DMS 273 (cell line): ENCODE measurements around the gene STRN.
"Not testable (repeated sequence)": the region's sequence is repeated elsewhere in the genome, so short reads cannot be mapped to it uniquely, and the experiment has no call there.

Source experiments
- DNase-seq: peaks from one replicate; lab custom pipeline; 2025; ENCODE audit not compliant: unreplicated experiment; lab: John Stamatoyannopoulos, UW

STRN gene

DNA sequence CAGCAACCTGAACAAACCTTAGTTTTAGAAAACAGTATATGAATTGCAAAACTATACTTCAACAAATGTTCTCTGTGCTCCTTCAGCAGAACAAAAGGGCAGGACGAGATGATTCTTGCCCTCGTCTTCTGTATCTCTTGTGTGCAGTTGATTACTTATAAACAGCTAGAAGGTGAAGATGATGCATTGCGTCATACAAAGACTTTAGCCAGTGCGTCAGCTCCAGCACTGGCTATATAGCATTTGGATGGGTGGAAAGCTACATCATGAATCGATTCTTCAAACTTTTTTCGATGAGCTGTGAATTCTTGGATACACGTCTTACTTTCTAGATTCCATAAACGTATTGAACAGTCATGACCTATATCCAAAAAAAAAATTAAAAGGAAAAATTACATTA, 117.1 kb downstream of the STRN start:
- no peak for DNase-seq

DNA sequence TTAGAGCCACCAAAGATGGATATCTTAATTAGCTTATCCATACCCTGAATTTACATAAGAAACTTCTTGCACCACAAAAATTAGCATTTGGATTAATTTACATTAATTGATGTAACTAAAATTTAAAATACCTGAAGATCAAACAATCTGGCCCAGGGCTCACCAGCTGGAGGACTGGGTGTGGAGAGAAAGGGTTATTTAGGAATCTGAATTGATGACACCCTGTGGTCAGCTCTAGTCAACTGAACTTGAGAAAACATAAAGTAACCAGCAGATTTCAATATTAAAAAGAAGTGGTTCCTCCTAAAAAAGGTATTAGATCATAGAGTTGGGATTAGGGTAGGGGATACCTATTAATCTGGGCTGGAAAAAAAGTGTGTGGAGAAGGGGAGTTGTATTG, 122.5 kb downstream of the STRN start:
- no peak for DNase-seq

DNA sequence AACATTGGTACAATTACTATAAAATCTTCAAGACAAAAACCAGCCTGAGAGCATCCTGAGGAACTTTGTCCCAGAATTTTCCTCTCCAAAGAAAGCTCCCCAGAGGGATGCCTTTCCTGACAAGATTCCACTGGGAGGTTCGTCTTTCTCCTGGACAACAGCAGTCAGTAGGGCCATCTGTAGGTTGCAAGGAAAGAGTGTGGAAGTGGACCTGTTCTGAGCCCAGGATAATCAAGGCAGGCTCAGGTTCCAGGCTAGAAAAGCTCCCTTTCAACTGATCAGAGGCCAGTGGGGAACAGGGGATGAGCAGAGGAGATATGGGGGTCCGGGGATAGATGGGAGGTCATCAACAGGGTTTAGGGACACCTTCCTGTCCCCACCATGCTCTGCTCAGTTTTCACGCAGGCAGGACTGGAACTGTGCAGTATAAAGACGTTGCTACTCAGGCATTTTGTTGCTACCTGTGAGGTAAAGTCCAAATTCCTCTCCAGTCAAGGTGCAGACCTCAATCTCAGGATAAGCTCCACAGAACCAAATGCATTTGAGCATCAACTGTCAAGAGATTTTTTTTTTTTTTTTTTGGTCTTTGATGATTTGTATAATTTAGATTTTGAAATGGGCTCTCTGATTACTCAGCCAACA, 126.2 kb downstream of the STRN start:
- no peak for DNase-seq

DNA sequence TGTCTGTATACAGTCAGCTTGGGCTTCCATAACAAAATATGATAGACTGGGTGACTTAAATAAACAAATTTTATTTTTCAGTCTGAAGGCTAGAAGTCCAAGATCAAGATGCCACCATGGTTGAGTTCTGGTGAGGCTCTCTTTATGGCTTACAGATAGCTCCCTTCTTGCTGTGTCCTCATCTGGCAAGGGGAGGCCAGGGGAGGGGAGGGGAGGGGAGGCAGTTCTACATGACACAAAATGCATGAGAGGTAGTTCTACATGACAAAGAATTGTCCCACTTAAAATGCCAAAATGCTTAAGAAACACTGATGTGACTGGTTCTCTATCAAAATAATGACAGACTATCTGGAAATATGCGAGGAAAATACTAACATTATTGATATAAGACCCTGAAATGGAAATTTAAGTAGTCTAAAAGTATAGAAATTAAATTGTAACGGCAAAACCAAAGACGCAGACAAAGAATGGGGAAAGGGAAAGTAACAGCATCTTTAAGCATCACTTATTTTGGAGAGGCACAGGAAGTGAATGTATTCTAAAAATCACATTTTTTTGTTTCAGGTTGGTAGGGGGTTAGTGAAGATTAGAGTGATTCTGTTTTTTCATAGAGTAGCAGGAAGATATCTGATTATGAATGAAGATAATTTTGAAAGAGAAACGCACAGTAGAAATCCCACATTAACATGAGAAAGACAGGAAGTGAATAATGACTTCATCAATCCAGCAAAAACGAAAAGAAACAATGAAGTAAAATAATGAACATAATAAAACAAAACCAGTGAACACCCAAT, 131.4 kb downstream of the STRN start:
- DNase-seq = no peak

DNA sequence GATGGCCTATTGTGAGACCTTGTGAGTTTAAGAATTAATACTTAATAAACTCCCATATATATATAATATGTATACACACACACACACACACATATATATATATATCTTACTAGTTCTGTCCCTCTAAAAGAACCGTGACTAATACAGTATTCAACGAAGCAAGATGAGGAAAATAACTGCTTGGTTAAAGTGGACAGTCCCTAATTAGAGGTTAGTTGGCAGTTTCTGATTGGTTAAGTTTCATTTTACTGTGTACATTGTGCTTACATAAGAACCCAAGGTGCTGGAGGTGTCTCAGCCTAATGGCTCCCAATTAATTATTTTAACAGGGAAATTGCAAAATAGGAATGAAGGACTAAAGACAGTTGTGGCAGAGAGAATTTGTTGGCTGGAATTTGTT, 132.1 kb downstream of the STRN start:
- DNase-seq = no peak

DNA sequence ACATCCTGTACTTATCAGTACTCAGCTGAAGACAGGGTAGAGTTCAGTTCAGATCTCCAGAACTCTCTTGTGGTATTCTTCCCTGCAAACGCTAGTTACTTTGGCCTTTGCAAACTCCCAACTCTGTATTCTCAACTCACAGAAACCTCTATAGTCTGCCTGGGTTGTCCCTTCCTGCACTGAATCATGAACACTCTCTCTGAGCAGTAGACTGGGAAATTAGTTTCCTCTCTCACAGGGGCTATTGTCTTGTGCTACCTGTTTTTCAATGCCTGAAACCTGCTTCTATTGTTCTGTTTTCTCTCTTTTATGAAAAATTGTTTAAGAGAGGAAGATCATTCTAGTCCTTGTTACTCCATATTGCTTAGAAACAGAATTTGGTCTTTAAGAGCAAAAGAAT, 135.2 kb downstream of the STRN start:
- DNase-seq = no peak

DNA sequence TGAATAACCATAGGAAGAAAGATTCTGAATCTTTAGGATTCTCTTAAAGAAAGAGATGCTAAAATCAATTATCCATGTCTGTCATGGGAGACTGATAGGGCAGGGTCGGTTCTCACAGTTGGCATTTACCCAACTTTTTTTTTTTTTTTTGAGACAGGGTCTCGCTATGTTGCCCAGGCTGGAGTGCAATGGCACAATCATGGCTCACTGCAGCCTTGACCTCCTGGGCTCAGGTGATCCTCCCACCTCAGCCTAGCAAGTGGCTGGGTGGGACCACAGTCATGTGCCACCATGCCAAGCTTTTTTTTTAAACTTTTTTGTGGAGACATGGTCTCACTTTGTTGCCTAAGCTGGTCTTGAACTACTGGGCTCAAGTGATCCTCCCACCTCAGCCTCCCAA, 141.7 kb downstream of the STRN start:
- DNase-seq = not testable (repeated sequence)

DNA sequence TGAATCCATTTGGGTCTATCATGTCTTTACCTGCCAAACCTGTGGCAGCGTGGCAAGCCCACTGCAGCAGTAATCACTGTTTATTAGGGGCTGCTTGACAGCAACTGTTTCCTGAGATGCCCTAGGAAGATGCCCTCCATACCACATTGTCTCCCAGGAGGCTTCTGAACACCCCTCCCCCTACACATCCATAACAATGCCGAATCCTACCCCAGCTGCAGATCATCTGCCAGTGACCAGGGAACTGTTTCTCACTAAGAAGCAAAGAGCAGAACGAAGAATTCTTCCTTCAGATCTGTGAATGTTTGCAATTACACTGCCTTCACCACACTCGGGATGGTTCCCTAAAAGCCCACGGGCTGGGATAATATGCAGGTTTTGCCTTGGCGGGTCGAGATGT, 142.1 kb downstream of the STRN start:
- no peak for DNase-seq

DNA sequence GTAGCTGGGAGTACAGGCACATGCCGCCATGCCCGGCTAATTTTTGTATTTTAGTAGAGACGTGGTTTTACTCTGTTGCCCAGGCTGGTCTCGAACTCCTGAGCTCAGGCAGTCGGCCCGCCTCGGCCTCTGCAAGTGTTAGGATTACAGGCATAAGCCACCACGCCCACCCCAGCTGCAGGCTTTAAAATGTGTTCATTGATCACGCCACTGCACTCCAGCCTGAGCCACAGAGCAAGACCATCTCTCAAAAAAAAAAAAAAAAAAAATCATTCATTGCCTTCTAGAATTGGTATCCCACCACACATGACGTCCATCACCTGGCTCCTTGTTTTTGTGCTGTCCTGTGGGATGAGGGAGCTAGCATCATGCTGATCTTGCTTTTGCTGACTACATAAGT, 142.5 kb downstream of the STRN start:
- DNase-seq = no peak

DNA sequence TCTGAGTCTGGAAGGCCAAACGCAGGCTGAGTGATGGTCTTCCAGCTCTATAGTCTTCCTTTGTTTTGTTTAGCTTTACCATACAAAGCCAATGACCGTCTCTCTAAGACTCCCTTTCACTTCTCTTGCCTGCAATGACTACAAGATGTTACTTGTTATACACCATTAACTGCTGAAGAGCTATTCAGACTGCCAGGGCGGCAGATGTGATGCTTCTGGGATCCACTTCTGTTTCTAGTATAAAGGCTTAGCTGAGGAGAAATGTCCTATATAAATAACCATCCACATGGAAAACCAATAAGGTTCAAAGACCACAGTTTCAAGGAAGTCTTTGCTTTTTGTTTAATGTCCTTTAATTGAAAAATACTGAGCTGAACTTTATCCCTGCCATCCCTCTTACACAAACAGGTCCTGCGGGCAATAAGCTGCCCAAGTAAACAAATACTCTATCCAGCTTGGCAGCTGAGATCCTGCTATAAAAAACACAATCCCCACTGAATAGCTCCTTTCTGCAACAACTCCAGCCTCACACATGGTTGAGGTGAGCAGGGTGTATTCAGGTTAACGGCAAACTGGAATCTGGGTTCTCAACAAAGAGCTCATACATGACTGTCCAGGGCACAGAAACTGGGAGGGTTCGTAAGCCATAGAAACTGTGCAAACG, 145.3 kb downstream of the STRN start:
- DNase-seq = no peak

DNA sequence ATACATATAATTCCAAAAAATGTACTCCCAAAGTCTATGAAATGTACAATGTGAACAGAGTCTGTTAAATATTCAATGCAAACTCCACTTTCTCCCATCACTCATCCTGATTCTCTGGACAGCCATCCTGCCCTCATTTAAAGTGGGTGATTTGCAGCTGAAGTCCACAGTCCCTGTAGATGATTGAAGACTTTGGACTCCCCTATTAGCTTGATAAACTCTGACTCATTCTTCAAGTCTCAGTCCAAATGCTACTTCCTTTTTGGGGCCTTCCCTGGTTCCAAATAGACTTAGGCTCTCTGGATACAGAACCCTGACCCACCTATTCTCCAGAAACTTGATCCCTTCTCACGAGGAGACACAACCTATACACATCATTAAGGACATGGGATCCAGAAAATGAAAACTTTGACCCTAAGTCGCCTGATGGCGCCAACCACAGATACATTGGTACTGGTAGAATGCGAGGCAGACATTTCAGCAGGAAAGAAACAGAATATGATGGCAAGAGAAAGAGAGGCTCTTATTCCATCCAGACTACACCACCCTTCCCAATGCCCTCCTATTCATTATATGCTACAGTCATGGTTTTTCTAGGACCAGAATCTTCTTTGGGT, 147.1 kb downstream of the STRN start:
- DNase-seq = no peak

DNA sequence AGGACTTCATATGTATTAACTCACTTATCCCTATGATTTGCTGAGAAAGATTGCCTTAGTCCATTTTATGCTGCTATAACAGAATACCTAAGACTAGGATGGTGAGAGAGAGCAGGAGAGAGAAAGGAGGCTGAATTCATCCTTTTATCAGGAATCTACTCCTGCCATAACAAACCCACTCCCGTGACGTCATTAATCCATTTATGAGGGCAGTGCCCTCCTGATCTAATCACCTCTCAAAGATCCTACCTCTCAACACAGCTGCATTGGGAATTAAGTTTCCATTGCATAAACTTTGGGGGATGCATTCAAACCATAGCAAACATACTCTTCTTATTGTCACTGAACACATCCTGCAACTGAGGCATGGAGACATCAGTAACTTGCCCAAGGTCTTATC, 147.8 kb downstream of the STRN start:
- DNase-seq = no peak

DNA sequence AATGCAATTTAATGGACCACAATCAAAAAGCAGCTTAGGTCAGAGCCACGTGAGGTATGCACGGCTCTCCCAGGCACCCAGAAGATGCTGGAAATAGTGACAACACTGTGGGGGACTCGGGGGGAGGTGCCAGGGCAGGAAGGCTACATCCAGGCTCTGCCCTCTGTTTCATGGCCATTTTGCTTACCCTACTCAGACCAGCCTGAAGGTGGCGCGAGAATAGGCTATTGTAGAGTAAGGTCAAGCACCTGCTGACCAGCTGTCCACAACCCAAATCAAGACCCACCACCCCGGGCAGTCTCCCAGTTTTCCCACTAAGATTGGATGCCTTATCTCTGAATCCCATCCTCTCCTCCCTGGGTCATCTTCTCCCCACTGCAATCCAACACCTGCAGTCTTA, 154.1 kb downstream of the STRN start:
- DNase-seq = peak; percentile 28

DNA sequence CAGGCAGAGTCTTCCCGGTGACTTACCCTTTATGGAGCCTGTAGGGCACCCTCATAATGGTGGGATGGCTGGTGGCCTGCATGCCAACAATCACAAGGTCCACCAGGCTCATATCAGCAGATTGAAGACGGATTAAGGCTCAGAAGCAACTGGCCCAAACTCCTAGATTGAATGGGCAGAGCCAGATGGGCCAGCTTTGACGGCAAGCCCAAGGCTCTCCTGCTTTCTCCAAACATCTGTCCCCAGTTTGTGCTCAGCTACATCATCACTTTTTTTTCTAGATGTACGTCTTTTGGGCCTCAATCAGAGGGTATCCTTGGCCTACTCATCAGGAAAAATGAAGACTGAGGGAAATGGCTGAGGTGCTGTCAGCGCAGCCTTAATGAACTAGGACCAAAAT, 155.3 kb downstream of the STRN start:
- DNase-seq = peak; percentile 80

DNA sequence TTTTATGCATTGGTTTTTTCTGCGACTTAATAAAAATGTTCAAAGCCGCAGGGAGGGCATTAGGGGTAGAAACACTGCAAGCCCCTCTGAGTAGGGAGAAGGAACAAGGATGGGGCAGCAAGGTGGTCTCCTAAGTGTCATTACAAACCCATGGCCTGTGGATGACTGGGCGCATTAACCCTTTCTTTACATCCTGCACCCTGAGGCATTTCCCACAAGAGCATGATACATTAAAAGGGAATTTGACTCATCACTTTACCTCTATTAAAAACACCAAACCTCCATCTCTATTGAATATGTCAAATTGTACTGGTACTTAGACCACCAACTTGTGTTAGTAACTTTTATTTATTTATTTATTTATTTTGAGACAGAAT, 157.3 kb downstream of the STRN start:
- DNase-seq = no peak

DNA sequence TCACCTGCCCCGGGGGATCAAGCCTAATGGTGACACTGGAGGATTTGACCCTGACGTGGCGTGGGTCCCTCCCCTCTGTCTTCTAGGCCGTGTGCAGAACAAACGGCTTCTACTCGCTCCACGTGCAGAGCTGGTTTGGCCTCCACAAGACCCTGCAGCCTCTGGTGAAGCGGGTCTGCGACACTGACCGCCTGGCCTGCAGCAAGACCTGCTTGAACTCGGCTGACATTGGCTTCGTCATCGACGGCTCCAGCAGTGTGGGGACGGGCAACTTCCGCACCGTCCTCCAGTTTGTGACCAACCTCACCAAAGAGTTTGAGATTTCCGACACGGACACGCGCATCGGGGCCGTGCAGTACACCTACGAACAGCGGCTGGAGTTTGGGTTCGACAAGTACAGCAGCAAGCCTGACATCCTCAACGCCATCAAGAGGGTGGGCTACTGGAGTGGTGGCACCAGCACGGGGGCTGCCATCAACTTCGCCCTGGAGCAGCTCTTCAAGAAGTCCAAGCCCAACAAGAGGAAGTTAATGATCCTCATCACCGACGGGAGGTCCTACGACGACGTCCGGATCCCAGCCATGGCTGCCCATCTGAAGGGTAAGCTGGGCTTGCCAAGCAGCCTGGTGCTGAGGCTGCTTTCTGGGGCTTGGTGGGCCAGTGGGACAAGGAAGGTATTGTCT, 157.8 kb downstream of the STRN start:
- DNase-seq = no peak

DNA sequence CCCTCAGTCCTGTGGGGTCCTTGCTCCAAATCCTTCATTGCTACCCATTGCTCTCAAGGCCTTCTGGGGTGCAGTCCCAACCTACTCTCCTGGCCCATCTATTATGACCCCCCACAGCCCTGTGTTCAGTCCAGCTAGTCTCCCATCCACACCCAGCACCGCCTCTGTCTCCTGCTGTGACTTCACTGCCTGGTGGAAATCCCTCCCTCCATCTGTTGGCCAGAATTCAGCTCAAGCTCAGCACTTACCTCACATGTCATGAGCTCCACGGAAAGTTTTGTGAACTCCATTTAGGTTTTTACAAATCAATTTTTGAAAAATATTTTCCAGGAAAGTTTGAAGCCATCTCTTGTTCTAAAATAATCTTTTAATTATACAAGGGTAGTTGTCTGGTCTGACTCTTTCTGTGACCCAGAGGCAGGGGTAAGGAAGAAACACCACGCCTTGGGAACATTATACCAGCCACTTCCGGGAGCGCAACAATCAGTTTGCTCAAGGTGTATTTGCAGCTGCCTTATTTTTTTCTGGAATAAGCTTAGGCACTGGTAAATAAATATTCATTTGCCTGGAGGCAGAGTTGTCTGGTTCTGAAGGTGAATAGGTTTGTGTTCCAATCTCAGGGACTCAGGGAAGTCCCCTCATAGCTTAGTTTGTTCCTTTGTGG, 159.0 kb downstream of the STRN start:
- peak; percentile 32 for DNase-seq

DNA sequence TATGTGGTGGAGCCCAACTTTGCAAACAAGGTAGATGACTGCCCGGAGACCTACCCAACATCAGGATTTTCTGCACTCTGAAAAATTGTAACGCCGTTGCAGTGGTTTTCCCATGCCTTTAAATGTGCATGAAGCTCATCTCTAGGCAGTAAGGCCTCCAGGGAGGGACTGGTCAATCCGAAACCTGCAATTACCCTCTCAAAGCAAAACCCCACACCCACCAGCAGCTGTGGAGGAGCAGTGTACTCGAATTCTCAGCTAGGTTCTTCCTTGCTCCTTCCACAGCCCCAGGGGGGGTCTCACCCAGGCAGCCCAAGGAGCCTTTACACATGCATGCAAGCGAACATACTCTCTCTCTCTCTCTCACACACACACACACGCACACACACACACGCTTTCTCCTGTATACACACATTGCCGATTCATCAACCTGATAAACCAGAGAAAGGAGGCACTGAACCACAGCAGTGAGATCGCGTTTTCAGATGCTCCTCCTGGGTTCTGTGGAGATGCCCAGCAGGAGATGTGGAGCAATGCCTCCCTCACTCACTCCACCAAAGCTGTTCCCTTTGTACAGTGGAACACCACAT, 160.6 kb downstream of the STRN start:
- no peak for DNase-seq

DNA sequence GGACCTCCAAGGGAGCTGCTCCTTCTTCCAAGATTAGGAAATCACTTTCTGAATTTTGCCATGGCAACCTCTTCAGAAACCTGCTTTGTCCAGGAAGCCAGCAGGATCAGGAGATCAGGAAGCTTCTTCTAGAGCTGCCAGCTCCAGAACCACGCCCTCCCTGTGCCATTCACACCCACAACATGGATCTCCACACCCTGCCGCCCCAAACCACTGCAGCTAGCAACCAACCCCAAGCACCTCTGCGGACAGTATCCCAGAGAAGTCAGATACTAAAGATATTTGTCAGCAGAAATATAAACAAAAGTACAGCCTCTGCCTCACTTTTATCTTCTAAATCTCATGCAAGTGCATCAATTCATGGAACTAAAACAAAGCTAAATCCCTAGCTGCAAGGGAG, 163.4 kb downstream of the STRN start:
- no peak for DNase-seq

DNA sequence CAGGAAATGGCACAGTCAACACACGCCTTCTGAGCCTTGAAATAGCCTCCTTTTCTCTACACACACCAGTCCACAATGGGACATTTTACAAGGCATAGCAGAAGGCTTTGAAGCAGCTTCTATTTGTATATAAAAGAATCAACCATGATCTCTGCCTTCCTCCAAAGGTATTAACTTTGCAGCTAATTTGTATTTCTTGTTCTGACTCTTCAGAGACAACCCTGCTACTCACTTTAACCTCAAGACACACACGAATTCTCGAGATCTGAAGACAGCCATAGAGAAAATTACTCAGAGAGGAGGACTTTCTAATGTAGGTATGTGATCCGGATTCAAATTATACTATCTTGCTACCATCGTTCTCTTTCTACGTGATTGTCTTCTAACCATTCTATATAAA, 165.2 kb downstream of the STRN start:
- no peak for DNase-seq
